ENCODE data around the gene HIC1. TPM values are rescaled to one million over a fixed set of nuclear protein-coding genes. Genes with fewer than 3 reads are reported as not detected.

HIC1 gene
- total and polyA plus RNA-seq, 4 donors: 0.44 to 4.8 (median 3.7) TPM

GRCh38 chr17:2075336-2076086 lies 20.6 kb downstream of the HIC1 start:
- Histone ChIP-seq H3K4me1 (ENCODE audit: control insufficient read depth in 4 of 4, insufficient read depth in 4 of 4, low read length in 3 of 4) (peaks cover 4 to 13% (median 6%) of the 10 kb centered on the region in 4 donors), H3K27me3 (ENCODE audit: control insufficient read depth in 4 of 4, insufficient read depth in 4 of 4, low read length in 3 of 4) (no peaks in the 10 kb centered on the region), H3K9ac (ENCODE audit: low read depth in 1 of 2, low read length in 2 of 2) (no peak overlapping the region), H3K9me3 (ENCODE audit: control insufficient read depth in 4 of 4, low read length in 3 of 4) (no peaks in the 10 kb centered on the region), H3K4me3 (ENCODE audit: low read depth in 1 of 3, low read length in 3 of 3) (no peak overlapping the region), H3K27ac (ENCODE audit: low read depth in 1 of 2, low read length in 2 of 2) (peak overlapping the region in 1 of 2 donors; percentile 8), H3K36me3 (ENCODE audit: control insufficient read depth in 4 of 4, insufficient read depth in 3 of 4, low read depth in 1 of 4, low read length in 3 of 4) (peaks cover 2 to 6% (median 5%) of the 10 kb centered on the region in 4 donors)
- WGBS: 85% methylated on average over 13 of the region's 13 CpGs
- no peak for DNase-seq (ENCODE audit: low spot score)
- no peak for TF ChIP-seq HNF4A (conservative IDR thresholded peaks at IDR 0.05)
- no peak for TF ChIP-seq FOXA2 (IDR thresholded peaks at IDR 0.05)
- no peak for TF ChIP-seq ZBTB33 (IDR thresholded peaks at IDR 0.05)
- TF ChIP-seq TAF1 (conservative IDR thresholded peaks at IDR 0.05): no peak
- TF ChIP-seq HNF4G (IDR thresholded peaks at IDR 0.05): no peak
- TF ChIP-seq FOXA1 (IDR thresholded peaks at IDR 0.05): no peak
- TF ChIP-seq SP1 (IDR thresholded peaks at IDR 0.05): no peak

GRCh38 chr17:2076087-2076984 lies 21.4 kb downstream of the HIC1 start:
- H3K27ac ChIP-seq (ENCODE audit: low read depth in 1 of 2, low read length in 2 of 2): peak overlapping the region in 1 of 2 donors; percentile 13
- DNase-seq (ENCODE audit: low spot score): no peak
- H3K9me3 ChIP-seq (ENCODE audit: control insufficient read depth in 4 of 4, low read length in 3 of 4): no peaks in the 10 kb centered on the region
- H3K36me3 ChIP-seq (ENCODE audit: control insufficient read depth in 4 of 4, insufficient read depth in 3 of 4, low read depth in 1 of 4, low read length in 3 of 4): peaks cover 2 to 12% (median 8%) of the 10 kb centered on the region in 4 donors
- H3K27me3 ChIP-seq (ENCODE audit: control insufficient read depth in 4 of 4, insufficient read depth in 4 of 4, low read length in 3 of 4): no peaks in the 10 kb centered on the region
- no peak for TF ChIP-seq RXRA (IDR thresholded peaks at IDR 0.05)
- TF ChIP-seq ZBTB33 (IDR thresholded peaks at IDR 0.05): no peak
- no peak for TF ChIP-seq RAD21 (IDR thresholded peaks at IDR 0.05)
- TF ChIP-seq YY1 (IDR thresholded peaks at IDR 0.05): no peak
- TF ChIP-seq CTCF (IDR thresholded peaks at IDR 0.05; ENCODE audit: low read depth, low read length, missing input control): no peak
- no peak for TF ChIP-seq REST (IDR thresholded peaks at IDR 0.05)
- TF ChIP-seq TAF1 (conservative IDR thresholded peaks at IDR 0.05): no peak
- TF ChIP-seq HNF4G (IDR thresholded peaks at IDR 0.05): no peak
- TF ChIP-seq FOXA2 (IDR thresholded peaks at IDR 0.05): no peak
- no peak for TF ChIP-seq EGR1 (IDR thresholded peaks at IDR 0.05; ENCODE audit: low read depth in 2 of 2)
- no peak for TF ChIP-seq GABPA (IDR thresholded peaks at IDR 0.05 in 1 of 2, conservative IDR thresholded peaks at IDR 0.05 in 1 of 2)
- no peak for TF ChIP-seq HNF4A (conservative IDR thresholded peaks at IDR 0.05)
- TF ChIP-seq SP1 (IDR thresholded peaks at IDR 0.05): no peak
- no peak overlapping the region for H3K9ac ChIP-seq (ENCODE audit: low read depth in 1 of 2, low read length in 2 of 2)
- H3K4me3 ChIP-seq (ENCODE audit: low read depth in 1 of 3, low read length in 3 of 3): no peak overlapping the region
- peaks cover 0 to 5% (median 0%) of the 10 kb centered on the region in 4 donors for H3K4me1 ChIP-seq (ENCODE audit: control insufficient read depth in 4 of 4, insufficient read depth in 4 of 4, low read length in 3 of 4)
- WGBS: 83% methylated on average over 17 of the region's 17 CpGs

All from liver (tissue), 9 donors.